HG03175 (cell line): ENCODE results near the gene SYCN.

Source experiments
- ATAC-seq: cut with Tn5 transposase; IDR thresholded peaks from one replicate; pipeline ENCODE4 v1.9.1; 2021; ENCODE audit warnings: mild to moderate bottlenecking, moderate library complexity; ENCODE audit not compliant: unreplicated experiment

SYCN gene

DNA sequence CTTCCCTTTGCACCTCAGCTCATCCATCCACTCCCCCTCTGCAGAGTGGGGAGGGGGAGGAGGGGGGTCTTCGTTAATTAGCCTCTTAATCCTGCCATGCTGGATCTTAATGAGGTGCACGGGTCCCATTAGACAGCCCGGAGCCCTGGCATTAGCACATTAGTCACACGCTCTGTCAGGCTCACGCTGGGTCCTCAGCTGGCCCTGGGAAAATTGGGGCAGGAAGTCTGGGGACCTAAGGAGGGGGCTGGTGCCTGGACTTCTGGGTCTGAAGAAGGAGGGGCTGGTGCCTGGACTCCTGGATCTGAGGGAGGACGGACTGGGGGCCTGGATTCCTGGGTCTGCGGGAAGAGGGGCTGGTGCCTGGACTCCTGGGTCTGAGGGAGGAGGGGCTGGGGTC is 7.7 kb downstream of the SYCN start:
- no peak for ATAC-seq

DNA sequence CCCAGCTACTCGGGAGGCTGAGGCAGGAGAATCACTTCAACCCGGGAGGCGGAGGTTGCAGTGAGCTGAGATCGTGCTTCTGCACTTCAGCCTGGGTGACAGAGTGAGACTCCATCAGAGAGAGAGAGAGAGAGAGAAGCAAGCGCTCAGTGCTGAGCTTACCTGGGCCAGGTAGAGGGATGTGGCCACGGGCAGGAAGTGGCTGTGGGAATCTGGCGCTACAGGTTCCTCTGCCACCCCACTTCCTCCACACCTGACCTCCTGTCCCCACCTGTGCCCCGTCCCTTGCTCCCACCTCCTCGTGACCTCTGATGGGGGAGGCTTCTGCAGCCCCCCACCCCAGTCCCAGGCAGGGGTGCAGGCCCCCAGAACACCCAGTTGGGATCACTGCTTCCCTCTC is 8.3 kb downstream of the SYCN start:
- ATAC-seq = no peak

DNA sequence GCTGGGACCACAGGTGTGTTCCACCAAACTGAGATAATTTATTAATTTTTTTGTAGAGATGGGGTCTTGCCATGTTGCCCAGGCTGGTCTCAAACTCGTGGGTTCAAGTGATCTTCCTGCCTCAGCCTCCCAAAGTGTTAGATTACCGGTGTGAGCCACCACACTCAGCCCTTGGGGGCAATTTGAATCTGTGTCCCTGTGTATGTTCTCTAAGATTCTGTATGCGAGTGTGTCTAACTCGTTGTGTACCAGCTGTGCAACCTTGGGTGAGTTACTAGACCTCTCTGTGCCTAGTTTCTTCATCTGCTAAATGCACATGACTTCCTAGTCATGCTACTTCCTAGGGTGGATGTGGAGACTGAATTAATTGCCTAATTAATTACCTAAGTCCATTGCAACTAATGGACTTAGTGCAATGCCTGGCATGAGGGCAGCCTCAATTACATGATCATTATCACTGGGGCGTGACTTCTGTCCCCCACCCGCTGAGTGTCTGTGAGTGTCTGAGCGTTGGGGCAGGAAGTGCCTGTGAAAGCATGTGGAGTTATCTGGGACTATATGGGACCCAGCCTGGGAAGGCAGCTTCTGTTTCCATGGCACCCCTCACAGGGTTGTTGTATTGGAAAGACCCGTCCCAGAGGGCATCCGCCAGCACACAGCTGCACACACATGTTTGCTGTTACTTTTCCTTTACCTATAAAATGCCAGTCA is 9.1 kb downstream of the SYCN start:
- ATAC-seq = no peak

GRCh38 chr19:39193803-39194202 is 10.3 kb downstream of the SYCN start:
- ATAC-seq = no peak

DNA sequence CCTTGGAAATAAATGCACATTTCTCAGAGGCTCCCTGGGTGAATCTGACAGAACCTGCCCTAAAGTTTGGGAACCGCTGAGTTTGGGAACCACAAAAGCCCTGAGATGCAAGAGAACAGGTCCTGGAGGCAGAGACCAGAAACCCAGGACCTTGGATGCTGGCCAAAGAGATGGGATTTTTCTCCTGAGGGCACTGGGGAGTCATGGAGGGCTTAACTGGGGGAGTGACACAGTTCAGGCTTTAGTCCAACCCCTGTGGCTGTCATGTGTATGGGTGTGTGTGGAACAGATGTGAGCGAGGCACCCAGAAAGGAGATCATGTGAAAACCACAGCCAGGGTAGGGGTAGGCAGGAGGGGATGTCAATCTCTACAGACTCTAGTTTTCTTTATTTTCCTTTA is 11.2 kb downstream of the SYCN start:
- ATAC-seq = no peak

DNA sequence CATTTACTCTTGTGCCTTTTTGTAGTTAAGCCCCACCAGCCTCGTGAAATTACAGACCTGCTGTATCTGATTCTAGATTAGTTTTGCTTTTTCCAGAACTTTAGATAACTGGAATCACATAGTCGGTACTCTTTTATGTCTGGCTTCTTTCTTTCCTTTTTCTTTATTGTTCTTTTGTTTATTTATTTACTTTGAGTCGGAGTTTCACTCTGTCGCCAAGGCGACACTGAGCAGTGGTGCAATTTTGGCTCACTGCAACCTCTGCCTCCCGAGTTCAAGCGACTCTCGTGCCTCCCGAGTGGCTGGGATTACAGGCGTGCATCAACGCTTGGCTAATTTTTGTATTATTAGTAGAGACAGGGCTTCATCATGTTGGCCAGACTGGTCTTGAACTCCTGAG is 13.3 kb downstream of the SYCN start:
- ATAC-seq = no peak

- ATAC-seq = no peak
Observed at GRCh38 chr19:39188960-39189359, 15.1 kb downstream of the SYCN start.

DNA sequence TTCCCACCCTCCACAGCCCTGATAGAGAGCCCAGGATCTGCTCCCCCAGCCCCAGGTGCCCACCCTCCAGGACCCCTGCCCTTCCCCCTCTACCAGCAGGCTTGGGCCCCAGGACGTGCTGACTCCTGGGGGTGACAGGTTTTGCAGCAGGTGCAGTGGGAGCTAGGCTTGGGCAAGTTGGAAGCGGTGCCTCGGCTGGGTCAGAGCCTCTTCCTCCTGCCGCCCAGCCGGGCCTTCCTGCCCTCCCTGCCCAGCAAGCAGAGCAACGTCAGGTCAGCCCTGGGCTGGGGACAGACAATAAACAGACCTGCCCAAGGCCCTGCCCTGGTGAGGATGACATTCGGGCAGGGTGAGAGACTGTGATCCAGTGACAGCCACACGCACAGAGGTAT is 16.5 kb downstream of the SYCN start:
- no peak for ATAC-seq

GRCh38 chr19:39186391-39186790 is 17.7 kb downstream of the SYCN start:
- ATAC-seq = no peak

GRCh38 chr19:39183104-39183503 is 21.0 kb downstream of the SYCN start:
- ATAC-seq = no peak

DNA sequence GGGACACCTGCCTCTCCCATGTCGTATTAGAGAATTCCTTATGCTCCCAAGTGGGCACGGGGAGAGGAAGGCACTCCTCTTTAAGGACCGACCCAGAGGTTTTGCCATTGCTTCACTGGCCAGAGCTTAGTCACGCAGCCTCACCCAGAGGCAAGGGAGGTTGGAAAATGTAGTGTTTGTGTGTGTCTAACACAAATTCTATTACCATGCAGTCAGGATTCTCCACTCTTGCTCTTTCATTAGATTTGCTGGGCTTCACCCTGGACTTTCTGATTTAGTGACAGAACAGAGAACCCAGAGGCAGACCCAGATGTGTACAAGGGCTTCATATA is 21.9 kb downstream of the SYCN start:
- no peak for ATAC-seq

DNA sequence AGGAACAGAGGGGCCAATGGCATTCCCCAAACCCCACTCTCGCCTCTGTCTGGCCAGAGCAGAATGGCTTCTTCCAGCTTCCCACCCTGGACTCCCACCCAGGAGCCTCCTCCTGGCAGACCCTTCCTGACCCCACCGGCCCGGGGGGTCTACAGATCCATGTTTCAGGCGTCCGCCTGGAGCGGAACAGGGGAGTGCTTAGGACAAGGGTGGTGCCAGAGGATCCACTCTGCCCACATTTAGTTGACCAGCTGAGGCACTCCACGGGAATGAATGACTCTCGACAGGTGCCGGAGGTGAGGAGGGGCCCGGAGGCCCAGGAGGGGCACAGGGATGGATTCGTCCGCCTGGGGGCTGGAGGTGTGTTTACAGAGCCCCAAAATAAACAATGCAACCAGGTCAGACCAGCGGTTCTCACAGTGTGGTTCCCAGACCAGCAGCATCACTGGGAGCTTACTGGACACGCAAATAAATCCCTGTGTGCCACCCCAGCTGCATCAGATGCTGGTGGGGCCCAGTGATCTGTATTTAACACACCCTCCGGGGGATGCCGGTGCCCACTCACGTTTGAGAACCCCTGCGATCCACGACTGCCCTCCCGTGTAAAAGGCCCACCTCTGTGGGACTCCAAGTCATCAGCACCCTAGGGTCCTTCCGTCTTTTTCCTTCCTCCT is 22.4 kb downstream of the SYCN start:
- ATAC-seq = no peak

DNA sequence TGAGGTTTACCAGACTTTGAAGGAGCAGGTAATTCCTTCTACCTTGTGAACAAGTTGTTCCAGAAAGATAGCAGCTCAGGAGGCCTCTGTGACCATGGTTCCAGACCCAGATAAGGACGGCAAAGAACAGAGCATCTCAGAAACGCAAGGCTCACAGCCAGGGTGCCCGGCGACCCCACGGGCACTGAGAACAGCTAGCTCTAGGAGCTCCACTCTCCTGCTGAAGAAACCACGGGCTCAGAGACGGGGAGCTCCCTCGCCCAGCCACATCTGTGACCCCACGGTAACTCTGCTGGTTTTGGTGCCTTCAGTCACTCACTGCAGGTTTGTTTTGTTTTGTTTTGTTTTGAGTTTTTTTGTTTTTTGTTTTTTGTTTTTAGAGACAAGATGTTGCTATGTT is 23.3 kb downstream of the SYCN start:
- no peak for ATAC-seq

DNA sequence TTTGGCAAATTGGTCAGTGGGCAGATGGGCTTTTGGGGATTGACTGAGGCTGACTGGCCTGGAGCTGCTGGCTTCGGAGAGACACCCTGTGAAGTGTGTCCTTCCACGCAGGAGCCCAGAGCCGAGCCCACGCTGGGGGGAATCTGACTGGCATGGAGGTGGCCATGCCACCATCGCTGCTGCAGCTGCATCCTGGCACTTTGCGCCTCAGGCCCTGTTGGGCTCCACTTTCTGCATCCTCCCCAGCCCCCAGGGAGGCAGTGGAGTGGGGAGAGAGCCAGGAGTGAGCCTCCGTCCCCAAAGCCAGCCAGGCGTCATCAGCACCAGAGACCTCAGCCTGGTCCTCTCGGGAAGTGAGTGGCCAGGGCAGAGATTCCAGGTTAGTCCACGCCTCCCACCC is 24.3 kb downstream of the SYCN start:
- no peak for ATAC-seq

- ATAC-seq = no peak
Observed at GRCh38 chr19:39178296-39179006, 25.6 kb downstream of the SYCN start.

GRCh38 chr19:39177736-39178135 is 26.3 kb downstream of the SYCN start:
- no peak for ATAC-seq

DNA sequence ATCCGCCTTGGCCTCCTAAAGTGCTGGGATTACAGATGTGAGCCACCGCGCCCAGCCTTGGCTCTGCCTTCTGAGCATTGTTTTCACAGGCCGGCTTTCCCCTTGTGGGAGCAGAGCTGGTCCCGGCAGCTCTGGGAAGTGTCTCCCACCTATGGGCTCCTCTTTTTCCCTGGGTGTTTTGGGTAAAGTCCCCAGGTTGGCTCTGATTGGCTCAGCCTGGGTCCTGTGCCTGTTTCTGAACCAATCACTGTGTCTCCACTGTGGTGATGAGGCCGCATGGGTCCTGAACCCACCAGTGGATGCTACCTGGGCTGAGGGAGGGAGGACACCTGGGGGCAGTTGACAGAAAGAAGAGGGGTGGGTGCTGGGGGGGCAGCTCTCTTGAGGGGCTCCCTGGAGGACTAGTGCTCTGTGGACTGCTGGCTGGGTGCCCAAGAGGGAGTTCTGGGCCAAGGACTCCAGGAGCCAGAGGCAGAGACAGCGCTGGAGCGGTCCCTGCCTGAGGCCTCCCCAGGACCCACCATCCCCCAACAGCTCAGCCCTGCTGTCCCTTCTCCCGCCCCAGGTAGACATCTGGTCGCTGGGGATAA is 26.9 kb downstream of the SYCN start:
- ATAC-seq = no peak

DNA sequence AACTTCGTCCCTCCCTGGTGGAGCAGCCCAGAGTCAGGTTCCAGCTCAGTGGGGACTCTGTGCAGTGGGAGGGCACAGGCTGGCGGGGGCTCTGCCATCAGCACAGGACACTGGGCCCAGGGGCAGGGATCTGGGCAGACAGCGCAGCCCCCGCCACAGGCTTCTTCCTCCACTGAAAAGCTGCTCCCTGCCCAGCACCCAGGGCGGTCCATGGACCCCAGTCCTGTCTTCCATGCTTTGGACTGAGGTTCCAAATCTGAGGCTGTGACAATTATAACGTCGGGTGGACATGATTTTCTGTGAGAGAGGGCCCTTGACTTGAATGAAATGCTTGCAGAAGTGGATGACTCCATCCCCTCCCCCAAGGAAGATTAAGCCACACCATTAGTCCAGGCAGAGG is 28.5 kb downstream of the SYCN start:
- ATAC-seq = no peak

- ATAC-seq = no peak
Observed at GRCh38 chr19:39174558-39175544, 29.2 kb downstream of the SYCN start.

- no peak for ATAC-seq
Observed at GRCh38 chr19:39174142-39174541, 29.9 kb downstream of the SYCN start.

DNA sequence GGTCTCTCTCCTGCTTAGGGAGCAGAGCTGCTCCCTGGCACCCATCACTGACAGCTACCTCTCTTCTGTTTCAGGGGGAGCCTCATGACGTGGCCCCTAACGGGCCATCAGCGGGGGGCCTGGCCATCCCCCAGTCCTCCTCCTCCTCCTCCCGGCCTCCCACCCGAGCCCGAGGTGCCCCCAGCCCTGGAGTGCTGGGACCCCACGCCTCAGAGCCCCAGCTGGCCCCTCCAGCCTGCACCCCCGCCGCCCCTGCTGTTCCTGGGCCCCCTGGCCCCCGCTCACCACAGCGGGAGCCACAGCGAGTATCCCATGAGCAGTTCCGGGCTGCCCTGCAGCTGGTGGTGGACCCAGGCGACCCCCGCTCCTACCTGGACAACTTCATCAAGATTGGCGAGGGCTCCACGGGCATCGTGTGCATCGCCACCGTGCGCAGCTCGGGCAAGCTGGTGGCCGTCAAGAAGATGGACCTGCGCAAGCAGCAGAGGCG is 30.5 kb downstream of the SYCN start:
- no peak for ATAC-seq
